GM19463 (cell line): Measurements from ENCODE around the gene FXN.
A peak's percentile ranks its signal among the peaks of the same experiment; 100 is the strongest.
"Not testable (repeated sequence)": the region's sequence is repeated elsewhere in the genome, so short reads cannot be mapped to it uniquely, and the experiment has no call there.

Source experiments
- ATAC-seq: cut with Tn5 transposase; IDR thresholded peaks from one replicate; pipeline ENCODE4 v1.9.1; 2021; ENCODE audit warnings: mild to moderate bottlenecking, moderate library complexity; ENCODE audit not compliant: unreplicated experiment

FXN gene

DNA sequence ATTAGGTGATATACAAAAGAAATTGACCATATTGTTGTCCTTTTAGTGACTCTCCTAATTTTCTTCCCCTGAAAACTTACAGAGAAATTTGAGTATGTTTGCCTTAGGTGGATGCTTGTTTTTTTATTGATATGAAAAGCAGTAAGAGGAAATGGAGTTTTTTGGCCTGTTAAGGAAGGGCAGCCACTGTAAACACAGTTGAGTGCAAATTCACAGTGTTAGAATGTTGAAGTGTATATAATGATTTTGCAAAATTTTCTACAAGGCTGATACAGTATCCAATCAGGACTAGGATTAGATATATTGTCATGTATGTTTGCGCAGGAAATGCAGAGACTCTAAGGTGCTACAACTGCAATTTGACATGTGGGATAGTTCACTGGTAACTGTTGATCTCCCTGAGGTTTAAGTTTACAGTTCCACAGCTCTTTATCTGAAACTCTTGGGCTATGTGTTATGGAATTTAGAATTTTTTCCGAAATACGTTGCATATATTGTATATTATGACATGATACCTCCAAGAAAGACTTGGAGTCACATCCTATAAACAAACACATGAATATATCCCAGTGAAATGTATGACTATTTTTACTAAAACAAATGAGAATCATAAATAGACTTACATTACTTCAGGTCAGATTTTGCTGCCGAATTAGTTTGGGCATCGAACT lies 62.5 kb downstream of the FXN start:
- no peak for ATAC-seq

DNA sequence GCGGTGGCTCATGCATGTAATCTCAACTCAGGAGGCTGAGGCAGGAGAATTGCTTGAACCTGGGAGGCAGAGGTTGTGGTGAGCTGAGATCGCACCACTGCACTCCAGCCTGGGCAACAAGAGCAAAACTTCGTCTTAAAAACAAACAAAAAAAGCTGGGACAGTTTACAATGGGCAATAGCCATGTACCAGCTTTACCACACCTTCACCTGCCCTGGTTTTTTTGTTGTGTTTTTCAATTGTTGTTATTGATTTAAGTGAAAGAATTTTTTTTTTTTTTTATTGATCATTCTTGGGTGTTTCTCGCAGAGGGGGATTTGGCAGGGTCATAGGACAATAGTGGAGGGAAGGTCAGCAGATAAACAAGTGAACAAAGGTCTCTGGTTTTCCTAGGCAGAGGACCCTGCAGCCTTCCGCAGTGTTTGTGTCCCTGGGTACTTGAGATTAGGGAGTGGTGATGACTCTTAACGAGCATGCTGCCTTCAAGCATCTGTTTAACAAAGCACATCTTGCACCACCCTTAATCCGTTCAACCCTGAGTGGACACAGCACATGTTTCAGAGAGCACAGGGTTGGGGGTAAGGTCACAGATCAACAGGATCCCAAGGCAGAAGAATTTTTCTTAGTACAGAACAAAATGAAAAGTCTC lies 67.9 kb downstream of the FXN start:
- not testable (repeated sequence) for ATAC-seq

DNA sequence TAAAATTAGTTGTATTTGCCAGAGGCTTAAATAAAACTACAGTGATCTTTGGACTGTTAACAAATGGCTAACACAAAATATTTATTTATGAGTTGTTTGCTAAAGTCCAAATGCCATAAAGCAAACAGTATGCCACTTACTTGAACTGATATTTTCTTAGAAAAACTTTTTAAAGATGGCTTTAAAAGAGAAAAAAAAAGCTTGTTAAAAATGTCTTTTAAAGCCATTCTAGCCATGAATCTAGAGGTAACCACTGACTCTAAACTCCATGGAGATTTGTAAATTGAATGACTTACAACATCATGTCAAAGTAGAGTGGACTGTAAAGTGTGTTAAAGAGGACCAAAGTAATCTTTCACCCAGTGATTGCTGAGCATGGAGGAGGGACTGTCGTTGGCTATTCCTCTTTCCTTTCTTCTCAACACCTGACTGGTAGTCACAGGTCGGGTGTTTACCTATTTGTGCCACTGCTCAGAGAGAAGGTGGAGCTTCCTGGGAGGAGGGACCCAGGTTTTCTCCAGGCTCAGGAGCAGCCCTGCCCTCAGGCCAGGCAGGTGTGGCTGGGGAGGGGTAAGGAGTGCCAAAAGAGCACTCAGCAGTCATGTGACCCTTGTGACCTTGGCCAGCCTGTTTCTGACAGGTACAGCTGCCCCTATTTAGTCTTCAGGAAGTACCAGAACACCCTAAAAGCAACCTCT lies 69.4 kb downstream of the FXN start:
- ATAC-seq, result no peak

DNA sequence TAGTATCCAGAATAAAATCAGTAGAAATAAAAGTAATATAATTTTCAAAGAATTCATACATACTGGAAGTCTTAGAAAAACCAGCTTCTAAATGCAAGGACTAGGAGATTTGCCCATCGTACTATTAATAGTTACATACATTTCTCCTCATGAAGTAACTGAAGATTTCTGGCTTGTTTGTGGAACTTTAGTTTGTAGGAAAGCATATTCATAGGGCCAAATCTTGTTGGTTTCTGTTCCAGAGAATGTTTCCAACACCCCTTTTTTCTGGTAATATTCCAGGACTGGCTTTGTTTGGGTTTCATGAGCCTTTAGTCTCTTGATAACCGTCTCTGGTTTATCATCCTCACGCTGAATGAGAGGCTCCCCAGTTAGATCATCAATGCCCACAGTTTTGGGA lies 72.2 kb downstream of the FXN start:
- ATAC-seq, result no peak

DNA sequence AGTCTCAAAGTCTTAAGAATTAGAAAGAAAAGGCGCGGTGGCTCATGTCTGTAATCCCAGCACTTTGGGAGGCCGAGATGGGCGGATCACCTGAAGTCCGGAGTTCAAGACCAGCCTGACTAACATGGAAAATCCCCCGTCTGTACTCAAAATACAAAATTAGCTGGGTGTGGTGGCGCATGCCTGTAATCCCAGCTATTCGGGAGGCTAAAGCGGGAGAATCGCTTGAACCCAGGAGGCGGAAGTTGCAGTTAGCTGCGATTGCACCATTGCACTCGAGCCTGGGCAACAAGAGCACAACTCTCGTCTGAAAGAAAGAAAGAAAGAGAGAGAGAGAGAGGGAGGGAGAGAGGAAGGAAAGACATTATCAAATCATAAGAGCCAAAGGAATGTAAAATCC lies 73.2 kb downstream of the FXN start:
- not testable (repeated sequence) for ATAC-seq

DNA sequence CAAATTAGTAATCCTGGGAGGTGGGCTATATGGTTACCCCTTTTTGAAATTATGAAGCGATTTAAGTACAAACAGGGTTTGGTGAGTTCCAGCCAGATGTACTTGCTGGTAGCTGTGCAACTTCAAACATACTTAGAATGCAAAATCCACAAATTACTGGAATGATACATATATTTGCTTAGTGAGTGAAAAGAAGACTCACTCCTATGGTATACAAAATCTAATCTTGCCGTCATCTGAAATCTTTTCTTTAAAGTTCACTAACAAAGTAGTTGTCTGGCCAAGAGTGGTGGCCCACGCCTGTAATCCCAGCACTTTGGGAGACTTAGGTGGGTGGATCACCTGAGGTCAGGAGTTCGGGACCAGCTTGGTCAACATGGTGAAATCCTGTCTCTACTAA lies 73.6 kb downstream of the FXN start:
- ATAC-seq, result no peak

DNA sequence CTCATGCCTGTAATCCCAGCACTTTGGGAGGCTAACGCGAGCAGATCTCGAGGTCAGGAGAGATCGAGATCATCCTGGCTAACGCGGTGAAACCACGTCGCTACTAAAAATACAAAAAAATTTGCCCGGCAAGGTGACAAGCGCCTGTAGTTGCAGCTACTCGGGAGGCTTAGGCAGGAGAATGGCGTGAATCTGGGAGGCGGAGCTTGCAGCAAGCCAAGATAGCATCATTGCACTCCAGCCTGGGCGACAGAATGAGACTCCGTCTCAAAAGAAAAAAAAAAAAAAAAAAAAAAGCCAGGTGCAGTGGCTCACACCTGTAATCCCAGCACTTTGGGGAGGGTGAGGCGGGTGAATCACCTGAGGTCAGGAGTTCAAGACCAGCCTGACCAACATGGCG lies 77.1 kb downstream of the FXN start:
- ATAC-seq, result not testable (repeated sequence)

DNA sequence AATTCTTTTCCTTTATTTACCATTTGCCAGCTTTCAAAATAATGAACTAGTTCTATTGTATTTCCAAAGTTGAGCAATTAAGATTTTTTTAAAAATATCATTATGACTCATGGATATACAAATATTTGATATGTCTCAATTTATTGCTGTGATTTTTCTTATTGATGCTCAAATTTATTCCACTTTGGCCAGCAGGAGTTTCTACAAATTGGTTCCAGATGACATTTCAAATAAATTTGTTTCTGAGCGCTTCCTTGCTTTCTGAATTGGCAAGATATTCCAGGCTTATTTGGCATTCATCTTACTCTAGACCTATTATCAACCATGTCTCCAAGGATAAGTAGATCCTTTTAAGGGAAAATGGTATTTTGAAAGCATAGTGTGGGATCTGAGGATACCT lies 80.1 kb downstream of the FXN start:
- ATAC-seq, result no peak

DNA sequence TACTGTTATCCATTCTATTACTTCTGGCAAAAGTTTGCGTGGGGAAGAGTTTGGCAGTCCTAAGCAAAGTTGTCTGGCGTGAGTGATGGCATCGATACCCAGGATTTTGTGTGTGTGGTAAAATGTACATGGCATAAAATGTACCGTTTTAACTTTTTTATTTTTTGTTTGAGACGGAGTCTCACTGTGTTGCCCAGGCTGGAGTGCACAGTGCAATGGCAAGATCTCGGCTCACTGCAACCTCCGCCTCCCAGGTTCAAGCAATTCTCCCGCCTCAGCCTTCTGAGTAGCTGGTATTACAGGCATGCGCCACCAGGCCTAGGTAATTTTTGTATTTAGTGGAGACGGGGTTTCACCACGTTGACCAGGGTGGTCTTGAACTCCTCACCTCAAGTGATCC lies 83.1 kb downstream of the FXN start:
- no peak for ATAC-seq

DNA sequence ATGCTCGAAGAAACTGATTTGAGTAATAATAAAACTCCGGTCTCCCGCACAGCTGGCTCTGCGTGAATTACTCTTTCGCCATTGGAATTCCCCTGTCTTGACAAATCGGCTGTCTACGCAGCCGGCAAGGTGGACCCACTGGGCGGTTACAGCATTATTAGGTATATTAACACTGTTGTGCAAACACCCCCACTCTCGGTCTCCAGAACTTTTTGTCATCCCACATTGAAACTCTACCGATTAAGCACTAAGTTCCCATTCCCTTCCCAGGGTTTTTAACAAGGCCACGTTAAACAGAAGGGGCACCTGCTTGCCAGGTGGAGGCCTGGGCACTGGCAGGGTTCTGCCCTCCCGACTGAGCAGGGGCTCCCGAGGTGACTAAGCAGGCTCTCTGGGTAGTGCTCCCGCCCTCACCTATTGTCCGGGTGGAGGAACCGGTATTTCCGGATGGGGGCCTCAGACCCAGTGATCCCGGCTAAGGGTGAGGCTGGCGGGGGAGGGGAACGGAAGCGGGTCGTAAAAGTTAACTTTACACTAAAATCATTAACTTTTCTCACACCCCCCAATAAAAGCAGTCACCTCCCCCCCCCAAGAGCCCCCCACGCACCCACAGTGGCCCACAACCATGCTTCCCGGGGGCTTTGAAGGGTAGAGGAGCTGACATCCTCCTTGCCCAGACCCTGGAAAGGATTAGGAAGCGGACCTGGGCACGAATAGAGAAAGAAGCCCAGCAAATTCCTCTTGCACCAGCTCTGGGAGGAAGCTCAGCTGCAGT lies 85.0 kb downstream of the FXN start:
- ATAC-seq, result peak; percentile 30

DNA sequence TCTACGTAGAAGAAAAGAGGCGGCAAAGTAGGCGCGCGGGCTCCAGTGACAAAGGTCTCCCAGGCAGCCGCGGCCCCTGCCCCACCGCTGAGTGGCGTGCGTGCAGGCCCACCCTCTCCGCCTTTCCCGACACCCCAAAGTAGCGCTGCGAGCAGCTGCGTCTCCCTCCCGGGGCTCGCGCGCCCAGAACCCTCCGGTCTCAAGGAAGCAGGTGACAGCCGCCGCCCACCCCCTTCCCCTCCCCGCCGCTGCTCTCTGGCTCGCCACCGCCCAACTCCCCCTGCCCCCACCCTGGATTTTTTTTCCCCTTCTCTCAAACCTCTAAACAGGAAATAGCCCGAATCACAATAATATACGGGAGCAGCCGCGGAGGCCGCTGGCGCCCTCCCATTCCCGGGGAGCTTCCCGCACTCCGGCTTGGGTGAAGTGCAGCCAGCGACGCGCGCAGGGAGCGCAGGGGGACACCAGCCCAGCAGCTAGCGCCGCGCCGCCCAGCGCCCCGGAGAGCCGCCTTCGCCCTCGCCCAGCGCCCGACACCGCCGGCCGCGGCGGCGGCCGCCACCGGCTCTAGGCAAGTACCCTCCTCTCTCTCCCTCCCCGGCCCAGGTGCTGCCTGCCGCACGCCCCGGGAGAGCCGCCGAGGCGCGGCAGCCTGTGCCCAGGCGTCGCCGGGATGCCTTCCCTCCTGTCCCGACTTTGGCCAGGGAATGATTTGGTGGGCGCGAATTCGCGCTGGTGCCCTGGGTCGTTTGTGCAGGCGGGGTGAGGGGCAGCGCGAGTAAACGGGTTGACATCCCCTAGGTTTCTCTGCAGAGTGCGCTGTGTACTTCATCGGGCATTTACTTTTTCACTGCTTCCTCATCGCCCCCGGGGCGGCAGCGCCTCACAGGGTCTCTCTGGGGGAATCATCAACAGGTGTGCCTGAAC lies 85.9 kb downstream of the FXN start:
- ATAC-seq, result peak; percentile 63

DNA sequence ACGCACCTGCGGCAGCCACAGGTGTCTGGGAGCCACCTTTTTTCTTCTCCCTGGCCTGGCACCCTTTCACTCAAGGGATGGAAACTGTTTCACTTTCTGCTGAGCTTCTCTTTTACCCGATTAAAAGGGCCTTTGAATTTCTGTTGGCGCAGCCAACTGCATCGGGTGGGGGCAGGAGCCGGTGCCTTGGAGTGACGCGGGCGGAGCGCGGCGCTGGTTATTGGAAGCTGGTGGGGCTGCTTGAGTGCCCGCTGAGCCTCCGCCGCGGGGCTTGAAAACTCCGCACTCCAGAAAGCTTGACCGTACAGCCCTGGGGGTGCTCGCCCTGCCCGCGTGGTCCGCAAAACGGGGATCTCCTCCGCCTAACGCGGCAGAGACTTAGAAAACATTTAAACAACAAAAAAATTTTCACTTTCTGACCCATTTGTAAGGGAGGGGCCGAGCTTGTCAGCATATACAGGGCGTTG lies 86.6 kb downstream of the FXN start:
- peak; percentile 56 for ATAC-seq

DNA sequence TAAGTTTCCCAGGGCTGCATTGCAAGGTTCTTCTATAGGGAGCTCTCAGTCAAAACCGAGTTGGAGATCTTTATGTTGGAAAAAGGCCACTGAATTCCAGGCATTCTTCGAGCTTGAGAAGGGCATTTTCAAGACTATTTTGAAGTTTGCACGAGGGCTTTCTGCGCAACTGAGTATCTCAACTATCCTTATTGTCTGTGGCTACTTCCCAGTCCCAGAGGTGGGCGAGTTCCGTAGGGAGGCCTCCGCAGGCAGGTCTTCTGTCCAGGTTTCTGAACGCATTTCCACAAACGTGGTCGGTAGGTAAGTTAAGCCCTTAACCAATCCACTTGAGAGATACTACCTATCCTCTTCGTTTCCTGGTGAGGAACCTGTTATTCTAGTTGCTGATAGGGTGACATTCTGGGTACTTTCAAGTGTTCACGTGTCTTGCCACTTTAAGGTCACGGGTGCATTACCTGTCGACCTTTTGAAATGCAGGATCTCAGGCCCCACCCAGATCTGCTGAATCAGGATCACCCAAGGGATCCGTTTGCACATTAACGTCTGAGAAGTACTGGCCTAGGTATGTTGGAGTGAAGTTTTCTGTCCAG lies 87.1 kb downstream of the FXN start:
- no peak for ATAC-seq

DNA sequence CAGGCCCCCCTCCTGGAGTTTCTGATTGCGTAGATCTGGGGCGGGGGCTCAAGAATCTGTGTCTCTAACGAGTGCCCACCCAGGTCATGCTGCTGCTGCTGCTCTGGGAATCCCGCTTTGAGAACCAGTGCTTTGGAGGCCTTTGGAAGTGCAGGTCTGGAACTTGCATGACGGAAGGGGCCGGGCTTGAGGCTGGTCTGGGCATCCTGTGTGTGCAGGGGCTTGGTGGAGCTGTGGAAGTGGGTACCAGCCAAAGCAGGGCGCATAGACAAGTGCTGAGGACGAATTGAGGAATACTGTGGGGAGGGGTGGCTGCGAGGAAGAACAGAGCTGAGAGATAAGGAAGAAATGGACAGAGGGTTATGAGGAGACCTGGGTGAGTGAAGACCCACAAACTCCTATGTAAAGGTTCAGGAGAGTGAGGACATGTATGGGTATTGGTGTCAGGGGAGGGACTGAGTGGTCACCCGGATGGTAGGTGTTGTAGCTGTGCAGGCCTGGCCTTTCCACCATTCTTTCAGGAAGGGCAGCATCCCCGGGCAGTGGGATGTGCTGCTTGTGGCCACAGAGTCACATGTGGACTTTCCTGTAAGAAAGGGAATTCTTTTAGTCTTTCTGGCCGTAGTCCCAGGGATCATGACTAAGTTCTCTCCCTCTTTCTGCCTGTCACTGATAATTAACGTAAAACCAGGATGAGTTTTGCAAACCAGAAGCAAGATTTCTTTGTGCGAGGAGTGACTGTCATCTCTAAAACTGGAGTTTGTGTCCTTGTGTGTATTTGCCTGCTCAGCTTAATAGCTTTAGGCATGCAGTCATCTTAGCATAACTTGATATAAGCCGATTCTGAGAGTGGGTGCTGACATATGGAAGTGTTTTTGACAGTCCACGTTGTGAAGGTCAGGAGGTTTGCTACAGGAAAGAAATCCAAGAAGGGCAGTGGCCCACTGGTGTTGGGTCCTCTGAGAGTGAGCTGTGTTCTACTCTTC lies 95.2 kb downstream of the FXN start:
- no peak for ATAC-seq

DNA sequence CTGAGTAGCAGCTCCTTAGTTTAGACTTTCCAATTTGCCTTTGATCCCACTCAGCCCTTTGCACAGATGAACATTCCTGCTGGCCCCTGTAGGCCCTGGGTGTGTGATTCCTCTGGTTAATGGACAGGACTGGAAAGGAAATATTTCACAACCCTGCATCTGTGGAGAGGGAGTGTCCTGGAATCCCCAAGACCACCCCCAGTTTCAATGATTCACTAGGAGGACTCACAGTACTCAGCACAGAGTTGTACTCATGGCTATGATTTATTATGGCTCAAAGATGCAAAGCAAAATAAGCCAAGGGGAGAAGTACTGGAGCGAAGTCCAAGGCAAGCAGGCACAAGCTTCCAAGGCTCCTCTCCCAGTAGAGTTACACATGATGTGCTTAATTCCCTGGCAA lies 96.1 kb downstream of the FXN start:
- ATAC-seq, result no peak

DNA sequence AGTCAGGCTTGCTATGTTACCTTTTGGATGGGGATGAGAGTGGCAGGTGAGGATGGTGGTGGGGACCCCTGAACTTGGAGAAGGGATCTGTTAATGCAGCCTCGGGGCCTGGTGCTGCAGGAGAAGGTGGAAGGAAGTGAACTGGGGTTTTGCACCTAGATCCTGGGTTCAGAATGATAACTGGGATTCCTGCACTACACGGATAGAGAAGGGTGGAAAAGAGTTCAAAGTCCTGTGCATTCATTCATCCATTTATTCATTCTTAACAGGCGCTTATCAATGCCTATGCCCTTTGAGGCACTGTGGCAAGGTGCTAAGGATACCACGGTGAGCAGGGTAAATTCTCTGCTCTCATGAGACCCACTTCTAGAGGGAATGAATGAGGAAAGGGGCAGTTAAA lies 96.8 kb downstream of the FXN start:
- no peak for ATAC-seq

DNA sequence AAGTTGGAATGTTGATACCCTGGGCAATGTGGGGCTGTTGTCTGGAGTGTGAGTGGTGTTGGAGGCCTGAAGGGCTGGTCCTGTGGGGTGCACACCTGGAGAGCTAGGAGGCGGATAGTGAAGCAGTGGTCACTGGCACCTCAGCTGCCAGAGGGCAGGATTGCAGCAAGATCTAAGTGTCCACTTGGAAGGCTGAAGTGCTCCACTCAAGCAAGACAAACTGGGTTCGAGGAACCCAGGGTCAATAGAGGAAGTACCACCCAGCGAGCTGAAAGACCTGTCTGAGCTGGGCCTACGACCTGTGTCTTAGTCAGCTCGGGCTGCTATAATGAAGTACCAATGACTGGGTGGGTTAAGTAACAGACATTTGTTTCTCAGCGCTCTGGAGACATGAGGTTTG lies 98.9 kb downstream of the FXN start:
- no peak for ATAC-seq

DNA sequence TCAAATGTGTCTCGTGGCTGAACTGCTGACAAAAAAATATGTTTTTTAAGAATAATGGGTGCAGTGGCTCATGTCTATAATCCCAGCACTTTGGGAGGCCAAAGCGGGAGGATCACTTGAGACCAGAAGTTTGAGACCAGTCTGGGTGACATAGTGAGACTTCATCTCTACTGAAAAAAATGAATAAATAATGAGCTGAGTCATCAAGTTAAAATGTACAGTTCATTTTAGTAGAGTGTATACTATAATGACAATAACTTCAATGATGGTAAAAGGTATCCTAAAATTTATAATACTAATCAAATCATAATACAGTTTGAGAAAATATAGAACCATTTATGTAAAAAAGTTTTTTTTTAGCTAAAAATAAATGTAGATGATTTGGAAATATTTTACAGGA lies 100.6 kb downstream of the FXN start:
- ATAC-seq, result no peak

DNA sequence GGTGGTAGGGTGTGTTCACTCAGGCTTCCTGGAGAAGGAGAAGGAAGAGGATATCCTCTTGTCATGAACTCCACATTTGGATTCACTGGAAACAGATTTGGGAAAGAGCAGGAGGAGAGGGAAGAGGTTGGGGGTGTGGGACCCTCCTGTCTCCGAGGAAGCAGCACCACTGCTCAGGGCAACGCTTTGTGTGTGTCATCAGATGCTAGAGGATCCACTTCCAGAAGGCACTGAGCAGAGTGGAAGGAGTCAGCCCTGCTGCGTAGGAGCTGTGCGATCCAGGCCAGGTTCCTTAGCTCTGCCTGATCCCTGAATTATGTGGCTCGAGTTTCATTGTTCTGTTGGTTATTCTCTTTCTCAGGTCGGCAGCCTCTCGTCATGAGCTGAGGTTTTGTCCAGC lies 101.2 kb downstream of the FXN start:
- no peak for ATAC-seq
